ENCODE data around the gene CADPS2. TPM values are rescaled to one million over a fixed set of nuclear protein-coding genes. Genes with fewer than 3 reads are reported as not detected.

CADPS2 gene
- total RNA-seq, 2 donors from 2014 or later, result not detected

GRCh38 chr7:122430710-122431109 is 455.6 kb downstream of the CADPS2 start:
- no peaks in the 10 kb centered on the region for H3K9me3 ChIP-seq (ENCODE audit: control insufficient read depth, low read length, poor library complexity, severe bottlenecking)
- Mint-ChIP-seq H3K27me3 (no peaks in the 10 kb centered on the region), H3K4me3 (no peak overlapping the region), H3K4me1 (no peaks in the 10 kb centered on the region), H3K36me3 (ENCODE audit: low read depth) (no peaks in the 10 kb centered on the region), H3K27ac (no peak overlapping the region)
- ATAC-seq, result no peak
- DNase-seq, result no peak

DNA sequence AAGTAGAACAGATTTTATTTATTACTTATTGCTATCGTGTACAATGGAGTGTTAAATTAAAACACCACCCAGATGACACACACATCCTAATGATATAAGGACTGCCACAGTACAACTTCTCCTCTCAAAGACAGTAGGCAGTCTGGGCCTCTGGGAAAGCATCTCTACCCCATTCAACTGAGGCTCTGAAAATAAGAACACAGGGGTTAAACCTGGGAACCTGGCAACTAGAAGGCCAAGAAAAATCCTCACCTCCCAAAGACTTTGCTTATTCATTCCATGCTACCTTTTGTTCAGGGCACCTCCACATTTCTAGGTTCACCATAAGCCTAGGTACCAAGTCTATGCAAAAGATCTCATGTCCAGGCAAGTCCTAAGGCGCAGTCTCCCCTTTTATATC is 456.3 kb downstream of the CADPS2 start:
- DNase-seq, result no peak
- Mint-ChIP-seq H3K36me3 (ENCODE audit: low read depth) (no peaks in the 10 kb centered on the region), H3K4me3 (no peak overlapping the region), H3K27me3 (no peaks in the 10 kb centered on the region), H3K4me1 (no peaks in the 10 kb centered on the region), H3K27ac (no peak overlapping the region)
- no peak for ATAC-seq
- no peaks in the 10 kb centered on the region for H3K9me3 ChIP-seq (ENCODE audit: control insufficient read depth, low read length, poor library complexity, severe bottlenecking)

DNA sequence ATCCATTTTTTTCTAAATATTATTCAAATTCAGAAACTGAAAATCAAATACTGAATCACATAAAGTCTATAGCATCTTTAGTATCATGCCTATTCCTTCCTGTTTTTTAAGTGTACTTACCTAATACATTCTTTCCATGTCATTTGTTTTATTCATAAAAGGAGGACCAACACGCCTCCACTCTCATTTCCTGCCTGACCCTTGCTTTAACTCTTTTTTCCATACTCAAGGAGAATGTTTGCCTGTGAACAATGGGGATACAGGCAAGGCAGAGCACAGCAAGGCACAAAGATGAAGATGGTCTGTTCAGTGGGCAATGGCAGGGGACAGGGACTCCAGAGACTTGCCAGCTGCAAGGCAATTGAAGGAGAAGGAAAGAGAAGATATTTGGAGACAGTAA is 460.5 kb downstream of the CADPS2 start:
- H3K27ac Mint-ChIP-seq, result no peak overlapping the region
- no peak overlapping the region for H3K4me3 Mint-ChIP-seq
- DNase-seq, result no peak
- H3K27me3 Mint-ChIP-seq, result no peaks in the 10 kb centered on the region
- no peak for ATAC-seq
- no peaks in the 10 kb centered on the region for H3K9me3 ChIP-seq (ENCODE audit: control insufficient read depth, low read length, poor library complexity, severe bottlenecking)
- H3K36me3 Mint-ChIP-seq (ENCODE audit: low read depth), result no peaks in the 10 kb centered on the region
- no peaks in the 10 kb centered on the region for H3K4me1 Mint-ChIP-seq

DNA sequence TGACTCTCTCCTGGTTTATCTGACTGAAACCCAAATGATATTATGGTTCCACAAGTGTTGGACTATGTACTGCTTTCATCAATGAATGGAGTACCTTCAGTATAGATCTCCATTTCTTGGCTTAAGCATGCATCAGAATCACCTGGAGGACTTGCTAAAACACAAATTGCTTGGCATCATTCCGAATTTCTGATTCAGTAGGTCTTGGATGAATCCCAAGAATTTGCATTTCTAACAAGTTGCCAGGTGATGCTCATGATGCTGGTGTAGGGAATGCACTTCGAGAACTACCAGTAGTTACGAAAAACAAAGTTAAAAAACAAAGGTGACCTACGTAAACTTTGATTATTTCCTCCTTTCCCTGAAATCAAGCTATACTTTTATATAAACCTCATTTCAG is 462.7 kb downstream of the CADPS2 start:
- no peaks in the 10 kb centered on the region for H3K27me3 Mint-ChIP-seq
- no peak overlapping the region for H3K27ac Mint-ChIP-seq
- no peak for DNase-seq
- H3K4me1 Mint-ChIP-seq, result no peaks in the 10 kb centered on the region
- no peaks in the 10 kb centered on the region for H3K9me3 ChIP-seq (ENCODE audit: control insufficient read depth, low read length, poor library complexity, severe bottlenecking)
- ATAC-seq, result no peak
- no peak overlapping the region for H3K4me3 Mint-ChIP-seq
- H3K36me3 Mint-ChIP-seq (ENCODE audit: low read depth), result no peaks in the 10 kb centered on the region

DNA sequence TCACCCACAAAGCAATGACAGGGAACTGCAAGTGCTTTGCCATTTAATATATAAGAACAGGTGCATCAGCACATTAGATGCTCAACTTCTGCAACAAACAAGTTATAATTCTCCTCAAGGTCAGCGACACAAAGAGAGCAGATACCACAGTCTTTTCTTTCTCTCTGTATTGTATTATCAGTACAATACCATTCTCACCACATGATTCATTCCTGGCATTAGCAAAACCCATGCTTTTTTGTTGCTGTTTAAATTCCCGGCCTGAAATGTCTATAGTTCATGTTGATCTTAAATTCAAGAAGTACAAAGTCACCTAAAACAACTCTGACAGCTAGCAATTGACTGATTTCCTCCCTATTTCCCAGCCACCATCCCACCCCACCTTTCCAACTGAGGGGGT is 469.9 kb downstream of the CADPS2 start:
- Mint-ChIP-seq H3K27me3 (no peaks in the 10 kb centered on the region), H3K4me3 (no peak overlapping the region), H3K36me3 (ENCODE audit: low read depth) (no peaks in the 10 kb centered on the region), H3K4me1 (no peaks in the 10 kb centered on the region), H3K27ac (no peak overlapping the region)
- no peaks in the 10 kb centered on the region for H3K9me3 ChIP-seq (ENCODE audit: control insufficient read depth, low read length, poor library complexity, severe bottlenecking)
- ATAC-seq (no peak), DNase-seq (no peak)

- H3K4me3 Mint-ChIP-seq, result no peak overlapping the region
- no peak for ATAC-seq
- no peaks in the 10 kb centered on the region for H3K4me1 Mint-ChIP-seq
- H3K36me3 Mint-ChIP-seq (ENCODE audit: low read depth), result no peaks in the 10 kb centered on the region
- H3K9me3 ChIP-seq (ENCODE audit: control insufficient read depth, low read length, poor library complexity, severe bottlenecking), result no peaks in the 10 kb centered on the region
- no peaks in the 10 kb centered on the region for H3K27me3 Mint-ChIP-seq
- no peak overlapping the region for H3K27ac Mint-ChIP-seq
- DNase-seq, result no peak
These were observed 470.8 kb downstream of the CADPS2 start for GRCh38 chr7:122415510-122415909.

DNA sequence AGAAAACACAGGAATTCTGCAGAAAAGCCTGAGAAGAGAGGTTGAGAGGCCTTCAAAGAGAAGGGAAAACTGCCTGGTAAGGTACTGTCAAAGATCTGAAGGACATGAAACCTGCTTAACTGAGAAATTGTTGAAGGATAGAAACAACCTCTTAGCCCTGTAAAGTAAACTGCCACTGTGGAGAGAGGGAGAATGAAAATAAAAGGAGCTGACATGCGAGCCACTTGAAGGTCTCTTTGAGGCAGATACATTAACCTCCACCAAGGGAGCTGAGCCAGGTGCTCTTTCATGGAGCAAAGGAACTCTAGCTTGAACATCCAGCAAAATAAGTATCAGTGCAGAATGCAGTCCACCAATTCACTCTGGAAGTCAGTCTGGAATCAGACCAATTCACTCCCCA is 472.9 kb downstream of the CADPS2 start:
- ATAC-seq, result no peak
- DNase-seq, result no peak
- H3K4me1 Mint-ChIP-seq, result no peaks in the 10 kb centered on the region
- H3K9me3 ChIP-seq (ENCODE audit: control insufficient read depth, low read length, poor library complexity, severe bottlenecking), result no peaks in the 10 kb centered on the region
- no peak overlapping the region for H3K4me3 Mint-ChIP-seq
- H3K36me3 Mint-ChIP-seq (ENCODE audit: low read depth), result no peaks in the 10 kb centered on the region
- H3K27ac Mint-ChIP-seq, result no peak overlapping the region
- H3K27me3 Mint-ChIP-seq, result no peaks in the 10 kb centered on the region

DNA sequence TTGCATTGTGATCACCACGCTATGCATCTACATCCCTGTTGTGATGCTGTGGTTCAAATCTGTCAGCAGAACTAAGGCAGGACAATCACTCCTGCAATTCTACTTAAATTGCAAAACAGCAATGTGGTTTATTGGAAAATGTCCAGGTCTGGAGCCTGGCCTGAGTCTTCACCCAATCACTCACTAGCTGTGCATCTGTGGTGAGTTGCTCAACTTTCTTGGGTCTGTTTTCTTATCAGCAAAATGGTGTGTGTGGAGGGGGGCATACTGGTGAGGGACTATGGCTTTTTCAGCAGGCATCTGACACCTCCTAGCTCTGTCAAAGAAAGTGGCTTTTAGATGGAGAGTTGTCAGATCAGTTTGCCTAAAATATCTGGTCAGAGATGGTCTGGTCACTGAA is 473.4 kb downstream of the CADPS2 start:
- ATAC-seq (no peak), DNase-seq (no peak)
- Mint-ChIP-seq H3K27me3 (no peaks in the 10 kb centered on the region), H3K4me3 (no peak overlapping the region), H3K27ac (no peak overlapping the region), H3K4me1 (no peaks in the 10 kb centered on the region), H3K36me3 (ENCODE audit: low read depth) (no peaks in the 10 kb centered on the region)
- H3K9me3 ChIP-seq (ENCODE audit: control insufficient read depth, low read length, poor library complexity, severe bottlenecking), result no peaks in the 10 kb centered on the region

DNA sequence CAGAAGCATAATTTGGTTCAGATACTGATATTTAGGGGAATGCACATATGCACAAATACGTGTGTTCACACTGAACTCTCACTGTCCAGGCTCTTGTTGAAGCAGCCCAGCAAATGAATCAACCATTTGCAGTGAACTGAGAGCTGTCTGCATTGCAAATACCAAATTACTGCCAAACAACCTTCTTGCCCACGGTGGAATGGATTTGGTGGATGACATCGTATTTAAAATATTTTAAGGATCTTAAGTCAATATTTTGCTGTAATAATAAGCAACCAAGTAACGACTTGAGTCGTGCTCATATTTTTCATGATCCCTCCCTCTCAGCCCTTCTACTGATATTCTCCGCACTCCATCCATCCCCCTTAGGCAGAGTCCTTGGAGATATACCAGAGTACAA is 473.8 kb downstream of the CADPS2 start:
- Mint-ChIP-seq H3K36me3 (ENCODE audit: low read depth) (no peaks in the 10 kb centered on the region), H3K27ac (no peak overlapping the region), H3K4me1 (no peaks in the 10 kb centered on the region), H3K4me3 (no peak overlapping the region), H3K27me3 (no peaks in the 10 kb centered on the region)
- ATAC-seq (no peak), DNase-seq (no peak)
- H3K9me3 ChIP-seq (ENCODE audit: control insufficient read depth, low read length, poor library complexity, severe bottlenecking), result no peaks in the 10 kb centered on the region

DNA sequence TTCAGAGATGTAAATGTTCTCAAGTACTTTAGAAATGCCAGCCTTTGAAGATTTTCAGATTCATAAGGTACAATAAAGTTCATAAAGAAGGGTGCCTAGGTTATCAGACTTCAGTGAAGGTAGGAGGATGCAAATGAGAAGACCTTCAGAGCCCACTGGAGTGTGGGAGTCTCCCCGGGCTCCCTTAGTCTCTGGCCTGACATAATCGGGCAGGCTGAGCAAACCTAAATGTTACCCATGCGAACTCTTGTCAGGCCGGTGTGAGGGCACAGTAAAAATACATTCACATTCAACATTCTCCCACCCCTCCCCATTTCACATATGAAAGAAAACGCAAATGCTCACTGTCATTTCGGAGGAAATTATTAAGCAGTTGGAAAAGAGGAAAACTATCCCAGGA is 479.1 kb downstream of the CADPS2 start:
- Mint-ChIP-seq H3K36me3 (ENCODE audit: low read depth) (no peaks in the 10 kb centered on the region), H3K27ac (no peak overlapping the region), H3K27me3 (no peaks in the 10 kb centered on the region), H3K4me3 (no peak overlapping the region), H3K4me1 (no peaks in the 10 kb centered on the region)
- no peaks in the 10 kb centered on the region for H3K9me3 ChIP-seq (ENCODE audit: control insufficient read depth, low read length, poor library complexity, severe bottlenecking)
- DNase-seq, result no peak
- no peak for ATAC-seq

DNA sequence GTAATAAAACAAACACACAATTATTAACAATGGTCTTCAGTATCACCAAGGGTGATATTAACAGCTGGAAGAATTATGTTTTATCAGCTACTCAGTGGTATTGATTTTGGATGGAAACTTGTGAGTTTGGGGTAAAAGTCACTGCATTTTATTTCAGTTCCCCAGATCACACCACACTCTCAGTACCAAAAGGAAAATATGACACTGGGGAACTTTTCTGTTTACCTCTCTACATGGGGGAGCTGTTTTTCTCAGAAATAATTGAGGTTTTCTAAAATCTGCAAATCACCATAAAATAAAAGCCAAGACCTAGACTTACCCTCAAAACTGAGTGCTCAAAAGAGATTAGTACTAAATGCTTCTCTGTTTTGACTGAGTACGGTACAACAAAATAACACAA is 483.1 kb downstream of the CADPS2 start:
- DNase-seq (no peak), ATAC-seq (no peak)
- Mint-ChIP-seq H3K27me3 (no peaks in the 10 kb centered on the region), H3K36me3 (ENCODE audit: low read depth) (no peaks in the 10 kb centered on the region), H3K4me3 (no peak overlapping the region), H3K27ac (no peak overlapping the region), H3K4me1 (no peaks in the 10 kb centered on the region)
- H3K9me3 ChIP-seq (ENCODE audit: control insufficient read depth, low read length, poor library complexity, severe bottlenecking), result no peaks in the 10 kb centered on the region

DNA sequence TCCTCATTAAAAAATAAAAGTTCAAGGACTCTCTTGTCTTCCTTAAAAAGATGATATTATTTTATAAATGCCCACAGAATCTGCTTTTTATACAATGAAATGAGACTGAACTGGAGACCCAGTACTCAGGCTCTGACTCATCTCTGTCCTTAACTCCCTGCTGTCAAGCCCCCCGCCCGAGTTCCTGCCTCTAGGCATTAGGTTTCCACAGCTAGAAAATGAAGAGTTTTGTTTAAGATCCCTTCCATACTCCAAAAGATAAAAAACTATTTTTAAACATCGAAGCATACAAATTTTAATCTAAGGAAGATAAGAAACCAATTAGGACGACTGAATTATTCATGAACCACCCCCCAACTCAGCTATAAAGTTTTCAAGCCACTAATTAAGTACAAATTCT is 484.0 kb downstream of the CADPS2 start:
- Mint-ChIP-seq H3K27ac (no peak overlapping the region), H3K4me1 (no peaks in the 10 kb centered on the region), H3K36me3 (ENCODE audit: low read depth) (no peaks in the 10 kb centered on the region), H3K4me3 (no peak overlapping the region), H3K27me3 (no peaks in the 10 kb centered on the region)
- no peaks in the 10 kb centered on the region for H3K9me3 ChIP-seq (ENCODE audit: control insufficient read depth, low read length, poor library complexity, severe bottlenecking)
- DNase-seq (no peak), ATAC-seq (no peak)

DNA sequence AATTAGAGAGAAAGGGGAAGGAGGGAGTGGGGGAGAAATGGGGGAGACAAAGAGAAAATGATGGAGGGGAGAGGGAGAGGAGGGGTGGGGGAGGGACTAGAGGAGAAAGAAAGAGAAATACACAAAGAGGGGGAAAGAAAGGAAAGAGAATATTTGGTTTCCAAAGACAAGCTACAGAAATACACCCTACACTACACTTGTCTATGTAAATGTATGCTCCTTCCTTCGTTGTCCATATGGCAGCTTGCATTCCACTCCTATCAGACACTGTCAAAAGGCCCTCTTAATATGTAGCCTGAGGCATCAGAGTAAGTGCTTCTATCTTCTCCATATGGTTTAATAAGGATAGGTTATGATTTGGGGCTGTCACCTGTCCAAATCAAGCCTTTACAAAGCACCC is 488.9 kb downstream of the CADPS2 start:
- no peak for DNase-seq
- Mint-ChIP-seq H3K27me3 (no peaks in the 10 kb centered on the region), H3K27ac (no peak overlapping the region), H3K4me1 (no peaks in the 10 kb centered on the region), H3K4me3 (no peak overlapping the region), H3K36me3 (ENCODE audit: low read depth) (no peaks in the 10 kb centered on the region)
- H3K9me3 ChIP-seq (ENCODE audit: control insufficient read depth, low read length, poor library complexity, severe bottlenecking), result no peaks in the 10 kb centered on the region
- no peak for ATAC-seq

- no peak overlapping the region for H3K4me3 Mint-ChIP-seq
- no peaks in the 10 kb centered on the region for H3K4me1 Mint-ChIP-seq
- H3K27me3 Mint-ChIP-seq, result no peaks in the 10 kb centered on the region
- no peaks in the 10 kb centered on the region for H3K36me3 Mint-ChIP-seq (ENCODE audit: low read depth)
- no peak for DNase-seq
- no peak overlapping the region for H3K27ac Mint-ChIP-seq
- ATAC-seq, result no peak
- no peaks in the 10 kb centered on the region for H3K9me3 ChIP-seq (ENCODE audit: control insufficient read depth, low read length, poor library complexity, severe bottlenecking)
These were observed 491.7 kb downstream of the CADPS2 start for GRCh38 chr7:122394512-122394911.

DNA sequence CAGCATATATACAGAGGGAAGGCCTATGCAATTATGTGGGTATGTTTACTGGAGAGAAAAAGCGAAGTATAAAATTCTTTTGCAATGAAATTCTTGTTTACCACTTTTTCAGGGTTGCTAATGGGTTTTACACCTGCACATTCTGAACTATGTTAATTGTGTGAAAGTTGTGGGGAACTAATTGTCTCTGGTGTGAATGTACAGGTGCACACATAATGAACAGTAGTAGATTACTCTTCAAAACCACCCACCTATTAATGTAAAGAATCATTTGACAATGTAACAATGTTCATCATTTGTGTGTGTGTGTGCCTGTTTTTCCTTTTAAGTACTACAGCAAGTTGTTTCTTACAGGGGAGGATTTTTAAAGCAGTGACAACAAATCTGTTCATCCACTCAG is 501.7 kb downstream of the CADPS2 start:
- H3K27me3 Mint-ChIP-seq, result no peaks in the 10 kb centered on the region
- H3K36me3 Mint-ChIP-seq (ENCODE audit: low read depth), result no peaks in the 10 kb centered on the region
- DNase-seq (no peak), ATAC-seq (no peak)
- no peaks in the 10 kb centered on the region for H3K4me1 Mint-ChIP-seq
- no peak overlapping the region for H3K27ac Mint-ChIP-seq
- no peak overlapping the region for H3K4me3 Mint-ChIP-seq
- no peaks in the 10 kb centered on the region for H3K9me3 ChIP-seq (ENCODE audit: control insufficient read depth, low read length, poor library complexity, severe bottlenecking)
